GM12878 (cell line): ENCODE results near the gene SMIM10L1. TPM values are rescaled to one million over a fixed set of nuclear protein-coding genes. Genes with fewer than 3 reads are reported as not detected.

Source experiments
- ATAC-seq: fragments of 200-7000 bp; cut with Tn5 transposase; 3 replicates; pipeline ENCODE4 v1.9.1; 2020; ENCODE audit warnings: mild to moderate bottlenecking, moderate library complexity
- BruUV-seq: library from RNA; stranded (reverse); fragments of 400-500 nt; replicated peaks from 2 replicates; lab custom pipeline; 2021; lab: Mats Ljungman, UMichigan
- CTCF ChIA-PET: fragments of 300-600 bp; sonication (Branson Sonifier 250); formaldehyde crosslinking; extraction: SDS; loops from one replicate; lab custom pipeline; 2021; ENCODE audit warnings: inconsistent platforms; lab: Yijun Ruan, JAX
- POLR2A ChIA-PET: fragments of 350-600 bp; formaldehyde crosslinking; extraction: SDS; loops from one replicate; lab custom pipeline; 2021; ENCODE audit warnings: inconsistent platforms; lab: Charles Lee
- RAD21 ChIA-PET: fragments of 300-600 bp; sonication (Branson Sonifier 250); formaldehyde crosslinking; loops from one replicate; lab custom pipeline; 2023; ENCODE audit warnings: antibody characterized with exemption; ENCODE audit not compliant: unreplicated experiment; lab: Charles Lee
- SMC1A ChIA-PET: fragments of 300-600 bp; sonication (Branson Sonifier 250); formaldehyde crosslinking; loops from one replicate; lab custom pipeline; 2023; ENCODE audit not compliant: unreplicated experiment, uncharacterized antibody; lab: Charles Lee
- DNase-seq: peaks from one replicate; pipeline ENCODE4 v3.0.0-alpha.2; 2011; ENCODE audit warnings: low read depth, low spot score
- FAIRE-seq: peaks from 3 replicates; lab custom pipeline; 2011; peaks lifted over from hg19 to GRCh38; lab: Jason Lieb, UNC
- H2AFZ ChIP-seq: 2 replicates; pipeline ENCODE4 v1.6.0; 2011; ENCODE audit warnings: low read depth, low read length, control low read depth; ENCODE audit not compliant: control insufficient read depth
- H3K27ac ChIP-seq: 2 replicates; pipeline ENCODE4 v1.5.1; 2011; ENCODE audit warnings: control low read depth; ENCODE audit not compliant: control insufficient read depth, insufficient read depth
- H3K27me3 ChIP-seq, 2 experiments: replicated peaks in 1 of 2; 2 replicates each; pipeline versions ENCODE4 v1.6.0 to v1.6.1; 2011; ENCODE audit warnings: low read length in 1 of 2; ENCODE audit not compliant: control insufficient read depth in 2 of 2, insufficient read depth in 2 of 2
- H3K36me3 ChIP-seq, 2 experiments: 2 replicates each; pipeline ENCODE4 v1.5.1; 2011; ENCODE audit warnings: low read length in 1 of 2; ENCODE audit not compliant: control insufficient read depth in 2 of 2, insufficient read depth in 2 of 2
- H3K4me1 ChIP-seq: 2 replicates; pipeline ENCODE4 v1.6.1; 2011; ENCODE audit warnings: mild to moderate bottlenecking, low read length, moderate library complexity, mixed read lengths; ENCODE audit not compliant: control insufficient read depth, insufficient read depth
- H3K4me2 ChIP-seq: 2 replicates; pipeline ENCODE4 v1.6.0; 2011; ENCODE audit warnings: control low read depth; ENCODE audit not compliant: control insufficient read depth, insufficient read depth
- H3K4me3 ChIP-seq: fragments of 200-600 bp; sonication (generic); 2 replicates; pipeline ENCODE4 v1.5.1; 2016
- H3K79me2 ChIP-seq: 2 replicates; pipeline ENCODE4 v1.6.0; 2011; ENCODE audit warnings: low read length; ENCODE audit not compliant: control insufficient read depth, insufficient read depth
- H3K9ac ChIP-seq: 2 replicates; pipeline ENCODE4 v1.8.0; 2011; ENCODE audit warnings: low read length, control low read depth, mixed read lengths; ENCODE audit not compliant: control insufficient read depth, insufficient read depth
- H3K9me3 ChIP-seq: replicated peaks from 3 replicates; pipeline ENCODE4 v1.5.1; 2011; ENCODE audit warnings: mild to moderate bottlenecking, low read length; ENCODE audit not compliant: control insufficient read depth, insufficient read depth
- H4K20me1 ChIP-seq: 2 replicates; pipeline ENCODE4 v1.6.0; 2011; ENCODE audit not compliant: control insufficient read depth, insufficient read depth
- HDAC6 ChIP-seq: fragments of 200-600 bp; sonication (generic); IDR thresholded peaks from one replicate; pipeline ENCODE4 v1.8.0; 2017; ENCODE audit warnings: antibody characterized with exemption; ENCODE audit not compliant: unreplicated experiment
- IKZF1 ChIP-seq: fragments of 450-650 bp; conservative IDR thresholded peaks from 2 replicates; pipeline ENCODE4 v1.6.1; 2017; ENCODE audit warnings: antibody characterized with exemption, mild to moderate bottlenecking
- MTA2 ChIP-seq: fragments of 450-650 bp; IDR thresholded peaks from 2 replicates; pipeline ENCODE4 v1.6.1; 2016; ENCODE audit warnings: low read depth, mild to moderate bottlenecking, moderate library complexity
- NR2C2 ChIP-seq: IDR thresholded peaks from 2 replicates; pipeline ENCODE4 v1.6.1; 2011; ENCODE audit warnings: borderline replicate concordance, low read depth; ENCODE audit not compliant: control insufficient read depth, insufficient read length
- NR2F1 ChIP-seq: fragments of 450-650 bp; conservative IDR thresholded peaks from 2 replicates; pipeline ENCODE4 v1.6.1; 2017; ENCODE audit warnings: mild to moderate bottlenecking
- PAX5 ChIP-seq: IDR thresholded peaks from 2 replicates; pipeline ENCODE4 v1.6.1; 2011; ENCODE audit warnings: low read depth, low read length, borderline replicate concordance
- POLR2AphosphoS5 ChIP-seq: IDR thresholded peaks from 2 replicates; pipeline ENCODE4 v1.6.1; 2011; ENCODE audit warnings: mild to moderate bottlenecking, low read length, inconsistent platforms
- WGBS: methylation state at CpG from one replicate; pipeline ENCODE4 v1.1.6; 2016; ENCODE audit warnings: low lambda C conversion rate; ENCODE audit not compliant: insufficient replicate concordance, insufficient coverage; ENCODE audit errors: missing lambda C conversion rate; 5-methylcytosine and 5-hydroxymethylcytosine counted together
- in situ Hi-C: fragments of 300-500 bp; cut with MboI; formaldehyde crosslinking; loops from 9 replicates; pipeline ENCODE4 v1.14.3; 2018; ENCODE audit warnings: mixed read lengths
- intact Hi-C: fragments of 100-400 bp; cut with micrococcal nuclease; formaldehyde crosslinking; loops from one replicate; pipeline ENCODE4 v1.14.2; 2022; ENCODE audit not compliant: unreplicated experiment
- polyA plus RNA-seq, 11 experiments: library from polyadenylated mRNA; depleted of rRNA in 4 of 11; unstranded in 6 of 11; stranded (reverse) in 5 of 11; fragments of >200 nt; fragmentation: Nextera tagmentation in 4 of 11; fragmentation: Illumina TruSeq in 1 of 11; extraction: Ambion mirVana in 4 of 11; extraction: Trizol in 1 of 11; gene quantifications; 1 replicate in 1 of 11; 2 replicates in 10 of 11; pipeline versions ENCODE4 v1.2.1 to v1.2.3, GENCODE V29; 2011 to 2016; ENCODE audit warnings: inconsistent platforms in 2 of 11, missing spikeins in 2 of 11, low read depth in 1 of 11
- total RNA-seq, 4 experiments: library from RNA; depleted of rRNA in 3 of 4; stranded (reverse); fragments of >200 nt in 3 of 4; fragmentation: Illumina TruSeq in 1 of 4; extraction: Trizol in 1 of 4; gene quantifications; 2 replicates each; pipeline versions ENCODE4 v1.2.1 to v1.2.3, GENCODE V29; 2013 to 2021

Gene SMIM10L1
- total and polyA plus RNA-seq, 10 of the 15 experiments (the other 5 are each of a cell fraction or from before 2014, with no cell fraction given), result 3.3 to 10.5 (median 7.6) TPM

GRCh38 chr12:11209113-11209512 is 38.1 kb downstream of the SMIM10L1 start:
- WGBS, result 33% methylated on average over 1 of the region's 1 CpG
- FAIRE-seq, result no peak
- POLR2A ChIA-PET, result no interaction called here
- no peaks in the 10 kb centered on the region; the same call in 2 of the 3 replicates for H3K9me3 ChIP-seq
- no peaks in the 10 kb centered on the region for H3K4me1 ChIP-seq
- H3K4me2 ChIP-seq, result no peak overlapping the region
- RAD21 ChIA-PET, result interaction anchor here (0.7 to 1.0 kb wide), 2 partner anchors 318 to 438 kb away, joined by 3 to 4 read pairs; no protein-coding TSS in a partner anchor
- BruUV-seq, result no TSS peak
- no peak overlapping the region for H2AFZ ChIP-seq
- in situ Hi-C loops (no loop called here), intact Hi-C loops (no loop called here)
- no peaks in the 10 kb centered on the region for H3K27me3 ChIP-seq
- SMC1A ChIA-PET, result no interaction called here
- no peak for TF ChIP-seq MTA2
- no peak for TF ChIP-seq HDAC6
- no peak for TF ChIP-seq NR2F1
- TF ChIP-seq NR2C2, result no peak
- no peak for TF ChIP-seq POLR2AphosphoS5
- TF ChIP-seq PAX5, result no peak
- TF ChIP-seq IKZF1, result no peak
- no peak for ATAC-seq
- CTCF ChIA-PET, result interaction anchor here (1.0 kb wide), 1 partner anchor 298 kb away, joined by 3 read pairs; no protein-coding TSS in a partner anchor
- H3K79me2 ChIP-seq, result no peaks in the 10 kb centered on the region
- H3K36me3 ChIP-seq, result no peaks in the 10 kb centered on the region
- H4K20me1 ChIP-seq, result no peaks in the 10 kb centered on the region
- H3K27ac ChIP-seq, result no peak overlapping the region
- H3K9ac ChIP-seq, result no peak overlapping the region
- DNase-seq, result no peak
- no peak overlapping the region for H3K4me3 ChIP-seq

Other genes with a start within 250 kb of the SMIM10L1 start
Only the 7 nearest of the 13 such genes appear.
- 3.4 and 6.2 TPM in 2 replicates for gene TAS2R31, start 139.8 kb upstream of the SMIM10L1 start, total RNA-seq (2014; rRNA removed)
- 4.9 and 6.9 TPM in 2 replicates for gene TAS2R31, start 139.8 kb upstream of the SMIM10L1 start, total RNA-seq (2014; rRNA removed; fragmentation: Illumina TruSeq; extraction: Trizol)
- 2.7 and 2.9 TPM in 2 replicates for gene TAS2R31, start 139.8 kb upstream of the SMIM10L1 start, total RNA-seq (2021)
- 1.2 and 2.7 TPM in 2 replicates for gene TAS2R31, start 139.8 kb upstream of the SMIM10L1 start, polyA plus RNA-seq (2011; rRNA removed)
- gene TAS2R31, start 139.8 kb upstream of the SMIM10L1 start, polyA plus RNA-seq (2014; fragmentation: Illumina TruSeq; extraction: Trizol), result 0.84 TPM in 1 of 2 replicates, not detected in the other
- gene TAS2R31, start 139.8 kb upstream of the SMIM10L1 start, polyA plus RNA-seq (2014; fragmentation: Nextera tagmentation; extraction: Ambion mirVana), result under 1 TPM; 0.09 to 0.71 TPM
- gene TAS2R31, start 139.8 kb upstream of the SMIM10L1 start, polyA plus RNA-seq (2014; rRNA removed), result 0.40 and 0.46 TPM in 2 replicates
- gene TAS2R31, start 139.8 kb upstream of the SMIM10L1 start, polyA plus RNA-seq (2016; fragmentation: Nextera tagmentation; extraction: Ambion mirVana), result under 1 TPM; 0.33 to 0.68 TPM
- gene TAS2R46, start 108.9 kb upstream of the SMIM10L1 start, total RNA-seq (2014; rRNA removed), result 2.5 and 3.8 TPM in 2 replicates
- 2.8 and 3.8 TPM in 2 replicates for gene TAS2R46, start 108.9 kb upstream of the SMIM10L1 start, total RNA-seq (2014; rRNA removed; fragmentation: Illumina TruSeq; extraction: Trizol)
- gene TAS2R46, start 108.9 kb upstream of the SMIM10L1 start, total RNA-seq (2021), result 1.3 TPM in 2 replicates
- 0.31 and 0.48 TPM in 2 replicates for gene TAS2R46, start 108.9 kb upstream of the SMIM10L1 start, polyA plus RNA-seq (2011; rRNA removed)
- 0.07 TPM in 1 of 2 replicates, not detected in the other for gene TAS2R46, start 108.9 kb upstream of the SMIM10L1 start, polyA plus RNA-seq (2014; fragmentation: Illumina TruSeq; extraction: Trizol)
- gene TAS2R46, start 108.9 kb upstream of the SMIM10L1 start, polyA plus RNA-seq (2014; fragmentation: Nextera tagmentation; extraction: Ambion mirVana), result not detected
- gene TAS2R46, start 108.9 kb upstream of the SMIM10L1 start, polyA plus RNA-seq (2014; rRNA removed), result 0.23 TPM in 1 of 2 replicates, not detected in the other
- gene TAS2R46, start 108.9 kb upstream of the SMIM10L1 start, polyA plus RNA-seq (2016; fragmentation: Nextera tagmentation; extraction: Ambion mirVana), result under 1 TPM; 0.44 to 0.66 TPM
- 2.1 TPM in 2 replicates for gene TAS2R43, start 78.9 kb upstream of the SMIM10L1 start, total RNA-seq (2014; rRNA removed)
- 2.1 and 2.7 TPM in 2 replicates for gene TAS2R43, start 78.9 kb upstream of the SMIM10L1 start, total RNA-seq (2014; rRNA removed; fragmentation: Illumina TruSeq; extraction: Trizol)
- gene TAS2R43, start 78.9 kb upstream of the SMIM10L1 start, total RNA-seq (2021), result 0.45 and 0.80 TPM in 2 replicates
- 0.39 and 0.81 TPM in 2 replicates for gene TAS2R43, start 78.9 kb upstream of the SMIM10L1 start, polyA plus RNA-seq (2011; rRNA removed)
- 0.09 TPM in 1 of 2 replicates, not detected in the other for gene TAS2R43, start 78.9 kb upstream of the SMIM10L1 start, polyA plus RNA-seq (2014; fragmentation: Illumina TruSeq; extraction: Trizol)
- gene TAS2R43, start 78.9 kb upstream of the SMIM10L1 start, polyA plus RNA-seq (2014; fragmentation: Nextera tagmentation; extraction: Ambion mirVana), result not detected
- not detected in 2 replicates for gene TAS2R43, start 78.9 kb upstream of the SMIM10L1 start, polyA plus RNA-seq (2014; rRNA removed)
- gene TAS2R43, start 78.9 kb upstream of the SMIM10L1 start, polyA plus RNA-seq (2016; fragmentation: Nextera tagmentation; extraction: Ambion mirVana), result not detected
- 5.8 and 6.9 TPM in 2 replicates for gene TAS2R30, start 36.5 kb upstream of the SMIM10L1 start, total RNA-seq (2014; rRNA removed)
- 5.9 and 7.3 TPM in 2 replicates for gene TAS2R30, start 36.5 kb upstream of the SMIM10L1 start, total RNA-seq (2014; rRNA removed; fragmentation: Illumina TruSeq; extraction: Trizol)
- 2.0 and 2.3 TPM in 2 replicates for gene TAS2R30, start 36.5 kb upstream of the SMIM10L1 start, total RNA-seq (2021)
- gene TAS2R30, start 36.5 kb upstream of the SMIM10L1 start, polyA plus RNA-seq (2011; rRNA removed), result 0.54 and 1.1 TPM in 2 replicates
- 0.09 TPM in 1 of 2 replicates, not detected in the other for gene TAS2R30, start 36.5 kb upstream of the SMIM10L1 start, polyA plus RNA-seq (2014; fragmentation: Illumina TruSeq; extraction: Trizol)
- gene TAS2R30, start 36.5 kb upstream of the SMIM10L1 start, polyA plus RNA-seq (2014; fragmentation: Nextera tagmentation; extraction: Ambion mirVana), result not detected
- gene TAS2R30, start 36.5 kb upstream of the SMIM10L1 start, polyA plus RNA-seq (2014; rRNA removed), result 0.25 TPM in 1 of 2 replicates, not detected in the other
- under 1 TPM; 0.09 to 0.25 TPM for gene TAS2R30, start 36.5 kb upstream of the SMIM10L1 start, polyA plus RNA-seq (2016; fragmentation: Nextera tagmentation; extraction: Ambion mirVana)
- not detected in 2 replicates for gene TAS2R42, start 15.7 kb downstream of the SMIM10L1 start, total RNA-seq (2014; rRNA removed)
- gene TAS2R42, start 15.7 kb downstream of the SMIM10L1 start, total RNA-seq (2014; rRNA removed; fragmentation: Illumina TruSeq; extraction: Trizol), result not detected in 2 replicates
- not detected in 2 replicates for gene TAS2R42, start 15.7 kb downstream of the SMIM10L1 start, total RNA-seq (2021)
- not detected in 2 replicates for gene TAS2R42, start 15.7 kb downstream of the SMIM10L1 start, polyA plus RNA-seq (2011; rRNA removed)
- gene TAS2R42, start 15.7 kb downstream of the SMIM10L1 start, polyA plus RNA-seq (2014; fragmentation: Illumina TruSeq; extraction: Trizol), result not detected in 2 replicates
- gene TAS2R42, start 15.7 kb downstream of the SMIM10L1 start, polyA plus RNA-seq (2014; fragmentation: Nextera tagmentation; extraction: Ambion mirVana), result not detected
- gene TAS2R42, start 15.7 kb downstream of the SMIM10L1 start, polyA plus RNA-seq (2014; rRNA removed), result not detected in 2 replicates
- gene TAS2R42, start 15.7 kb downstream of the SMIM10L1 start, polyA plus RNA-seq (2016; fragmentation: Nextera tagmentation; extraction: Ambion mirVana), result not detected
- not detected in 2 replicates for gene PRB3, start 98.5 kb downstream of the SMIM10L1 start, total RNA-seq (2014; rRNA removed)
- not detected in 2 replicates for gene PRB3, start 98.5 kb downstream of the SMIM10L1 start, total RNA-seq (2014; rRNA removed; fragmentation: Illumina TruSeq; extraction: Trizol)
- gene PRB3, start 98.5 kb downstream of the SMIM10L1 start, total RNA-seq (2021), result not detected in 2 replicates
- not detected in 2 replicates for gene PRB3, start 98.5 kb downstream of the SMIM10L1 start, polyA plus RNA-seq (2011; rRNA removed)
- not detected in 2 replicates for gene PRB3, start 98.5 kb downstream of the SMIM10L1 start, polyA plus RNA-seq (2014; fragmentation: Illumina TruSeq; extraction: Trizol)
- gene PRB3, start 98.5 kb downstream of the SMIM10L1 start, polyA plus RNA-seq (2014; fragmentation: Nextera tagmentation; extraction: Ambion mirVana), result not detected
- not detected in 2 replicates for gene PRB3, start 98.5 kb downstream of the SMIM10L1 start, polyA plus RNA-seq (2014; rRNA removed)
- not detected for gene PRB3, start 98.5 kb downstream of the SMIM10L1 start, polyA plus RNA-seq (2016; fragmentation: Nextera tagmentation; extraction: Ambion mirVana)
- gene PRB4, start 139.2 kb downstream of the SMIM10L1 start, total RNA-seq (2014; rRNA removed), result not detected in 2 replicates
- not detected in 2 replicates for gene PRB4, start 139.2 kb downstream of the SMIM10L1 start, total RNA-seq (2014; rRNA removed; fragmentation: Illumina TruSeq; extraction: Trizol)
- gene PRB4, start 139.2 kb downstream of the SMIM10L1 start, total RNA-seq (2021), result not detected in 2 replicates
- not detected in 2 replicates for gene PRB4, start 139.2 kb downstream of the SMIM10L1 start, polyA plus RNA-seq (2011; rRNA removed)
- gene PRB4, start 139.2 kb downstream of the SMIM10L1 start, polyA plus RNA-seq (2014; fragmentation: Illumina TruSeq; extraction: Trizol), result not detected in 2 replicates
- not detected for gene PRB4, start 139.2 kb downstream of the SMIM10L1 start, polyA plus RNA-seq (2014; fragmentation: Nextera tagmentation; extraction: Ambion mirVana)
- not detected in 2 replicates for gene PRB4, start 139.2 kb downstream of the SMIM10L1 start, polyA plus RNA-seq (2014; rRNA removed)
- not detected for gene PRB4, start 139.2 kb downstream of the SMIM10L1 start, polyA plus RNA-seq (2016; fragmentation: Nextera tagmentation; extraction: Ambion mirVana)